ENCODE measurements around the gene CASKIN2. TPM values are rescaled to one million over a fixed set of nuclear protein-coding genes. Genes with fewer than 3 reads are reported as not detected.

The CASKIN2 gene
- total and polyA plus RNA-seq, 2 of the 4 experiments (the other 2 are of a cell fraction) = 2.9 to 6.9 TPM

DNA sequence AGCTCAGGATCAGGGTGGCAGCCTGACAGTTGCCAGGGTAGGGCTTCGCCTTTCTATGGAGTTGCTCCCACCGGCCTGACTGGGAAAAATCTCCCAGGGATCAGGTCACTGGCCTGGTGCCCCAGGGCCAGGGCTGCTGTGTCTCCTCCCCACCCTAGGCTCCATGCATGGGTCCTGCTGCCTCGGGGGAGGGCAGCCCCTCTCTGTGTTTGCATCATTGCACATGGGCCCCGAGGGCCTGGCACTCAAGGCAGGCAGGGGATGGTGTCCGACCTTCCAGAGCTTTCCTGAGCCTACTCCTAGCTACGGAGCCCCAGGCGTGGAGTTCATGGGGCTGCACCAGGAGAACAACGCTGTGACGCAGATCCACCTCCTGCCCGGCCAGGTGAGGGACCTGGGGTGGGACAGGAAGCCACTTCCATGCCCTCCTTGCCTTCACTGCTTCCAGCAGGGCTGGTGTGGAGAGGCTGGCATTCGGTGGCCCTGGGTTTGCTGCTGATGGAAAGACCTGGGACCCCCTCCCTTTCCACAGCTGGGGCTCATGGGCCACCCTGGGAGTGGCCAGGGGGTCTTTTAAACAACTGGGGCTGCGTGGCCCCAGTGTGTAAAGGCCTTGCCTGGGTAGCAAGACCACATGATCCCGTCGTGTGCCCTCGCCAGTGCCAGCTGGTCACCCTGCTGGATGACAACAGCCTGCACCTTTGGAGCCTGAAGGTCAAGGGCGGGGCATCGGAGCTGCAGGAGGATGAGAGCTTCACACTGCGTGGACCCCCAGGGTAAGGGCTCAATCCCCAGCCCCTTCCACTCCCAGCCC lies 42.7 kb upstream of the CASKIN2 start:
- peaks cover 5% of the 10 kb centered on the region; the same call in 1 of the 2 replicates for H3K4me1 ChIP-seq (ENCODE audit: control insufficient read depth, insufficient read depth, low read length)
- no peaks in the 10 kb centered on the region for H3K79me1 ChIP-seq (ENCODE audit: low read depth in 1 of 2, low read length in 2 of 2)
- H4K20me1 ChIP-seq (ENCODE audit: insufficient read depth, low read length) = no peaks in the 10 kb centered on the region
- in situ Hi-C loops (cut with MboI; ENCODE audit: low sequenced_read_pairs) (no loop called here), intact Hi-C loops (cut with micrococcal nuclease) (no loop called here), dilution Hi-C loops (cut with HindIII; ENCODE audit: low sequenced_read_pairs, unreplicated experiment) (no loop called here)
- no peak overlapping the region for H3K56ac ChIP-seq (ENCODE audit: extremely low read depth, insufficient read depth, low read length)
- no peak overlapping the region for H2AK9ac ChIP-seq (replicated peaks; ENCODE audit: low read depth, low read length, poor library complexity)
- H2BK120ac ChIP-seq (ENCODE audit: low read depth, low read length) = no peak overlapping the region
- H2BK5ac ChIP-seq (ENCODE audit: low read depth, low read length, poor library complexity, severe bottlenecking) = no peak overlapping the region
- 77% methylated on average over 6 of the region's 18 CpGs; no CpG with 5 or more reads in 1 of the 2 experiments for WGBS, 2 experiments (ENCODE audit: extremely low coverage in 2 of 2, insufficient read length in 1 of 2)
- H3K4ac ChIP-seq (ENCODE audit: low read depth, low read length) = no peak overlapping the region
- H4K91ac ChIP-seq (ENCODE audit: insufficient read depth, low read depth, low read length) = no peak overlapping the region
- H3K9me3 ChIP-seq (ENCODE audit: control insufficient read depth, insufficient read depth, low read length) = no peaks in the 10 kb centered on the region
- H4K8ac ChIP-seq (ENCODE audit: low read depth in 2 of 2, low read length in 2 of 2) = no peak overlapping the region
- H3K23ac ChIP-seq (ENCODE audit: low read depth, low read length) = no peak overlapping the region
- ChIA-PET CTCF (no interaction called here), POLR2A (ENCODE audit: unreplicated experiment) (no interaction called here)
- no peak overlapping the region for H3K18ac ChIP-seq (ENCODE audit: low read depth, low read length)
- no peak overlapping the region for H3K4me3 ChIP-seq (ENCODE audit: insufficient read depth, low read depth, low read length)
- no peaks in the 10 kb centered on the region for H3K36me3 ChIP-seq (ENCODE audit: control insufficient read depth, insufficient read depth, low read length)
- no peak overlapping the region for H3K9ac ChIP-seq (ENCODE audit: low read depth, low read length)
- no peak for DNase-seq
- H2AK5ac ChIP-seq (ENCODE audit: low read depth, low read length) = no peak overlapping the region
- ATAC-seq (ENCODE audit: low read depth) = no peak
- H2BK20ac ChIP-seq (ENCODE audit: low read depth, low read length) = no peak overlapping the region
- H2BK15ac ChIP-seq (ENCODE audit: low read depth, low read length) = no peak overlapping the region
- 0 out of 2 replicates have a peak, but pooled peaks cover 3% of the 10 kb centered on the region for H3K9me1 ChIP-seq (ENCODE audit: insufficient read depth, low read length)
- BruUV-seq (replicated peaks) = no TSS peak
- no peaks in the 10 kb centered on the region; the same call in 1 of the 2 replicates for H3K27me3 ChIP-seq (ENCODE audit: control insufficient read depth, insufficient read depth, low read length)
- H3K27ac ChIP-seq (ENCODE audit: insufficient read depth, low read length) = no peak overlapping the region
- no peak overlapping the region for H4K5ac ChIP-seq (ENCODE audit: low read depth, low read length)
- no peak overlapping the region for H3K14ac ChIP-seq (replicated peaks; ENCODE audit: low read depth, low read length)
- no peak overlapping the region for H3K4me2 ChIP-seq (ENCODE audit: low read depth, low read length)
- TF ChIP-seq RFX5 (IDR thresholded peaks at IDR 0.05; ENCODE audit: low read depth, low read length) = no peak
- no peak for TF ChIP-seq POLR2A (IDR thresholded peaks at IDR 0.05; ENCODE audit: low read depth, low read length)
- TF ChIP-seq MAZ (IDR thresholded peaks at IDR 0.05; ENCODE audit: borderline replicate concordance, low read depth, low read length) = no peak
- no peak for TF ChIP-seq CEBPB (IDR thresholded peaks at IDR 0.05; ENCODE audit: low read depth, low read length)
- TF ChIP-seq, protein P1, sequence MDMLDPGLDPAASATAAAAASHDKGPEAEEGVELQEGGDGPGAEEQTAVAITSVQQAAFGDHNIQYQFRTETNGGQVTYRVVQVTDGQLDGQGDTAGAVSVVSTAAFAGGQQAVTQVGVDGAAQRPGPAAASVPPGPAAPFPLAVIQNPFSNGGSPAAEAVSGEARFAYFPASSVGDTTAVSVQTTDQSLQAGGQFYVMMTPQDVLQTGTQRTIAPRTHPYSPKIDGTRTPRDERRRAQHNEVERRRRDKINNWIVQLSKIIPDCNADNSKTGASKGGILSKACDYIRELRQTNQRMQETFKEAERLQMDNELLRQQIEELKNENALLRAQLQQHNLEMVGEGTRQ (IDR thresholded peaks at IDR 0.05; ENCODE audit: low read depth, low read length) = no peak
- TF ChIP-seq BHLHE40 (IDR thresholded peaks at IDR 0.05; ENCODE audit: low read depth, low read length) = no peak
- TF ChIP-seq RCOR1 (IDR thresholded peaks at IDR 0.05; ENCODE audit: insufficient replicate concordance, low read length) = no peak
- TF ChIP-seq RAD21 (IDR thresholded peaks at IDR 0.05; ENCODE audit: low read length) = no peak
- TF ChIP-seq CHD1 (IDR thresholded peaks at IDR 0.05; ENCODE audit: low read depth, low read length) = no peak
- H2AFZ ChIP-seq (replicated peaks; ENCODE audit: low read length, poor library complexity) = no peak overlapping the region

Measured in IMR-90 (cell line).